SK-N-SH treated with all-trans-retinoic acid at 6 μM for 48 hours (cell line): ENCODE results near the gene CLPSL2.

Source experiments
- ARNTL ChIP-seq: fragments of 450-650 bp; formaldehyde crosslinking; IDR thresholded peaks from 2 replicates; pipeline ENCODE4 v1.5.0; 2020; ENCODE audit warnings: low read depth, mild to moderate bottlenecking, moderate library complexity, borderline replicate concordance
- BACH2 ChIP-seq: fragments of 250-450 bp; sonication (Bioruptor Pico); IDR thresholded peaks from 2 replicates; pipeline ENCODE4 v1.9.0; 2021; ENCODE audit warnings: mild to moderate bottlenecking, borderline replicate concordance
- ESRRG ChIP-seq: fragments of 250-450 bp; sonication (Bioruptor Pico); IDR thresholded peaks from 2 replicates; pipeline ENCODE4 v1.6.1; 2021; ENCODE audit warnings: mild to moderate bottlenecking
- PATZ1 ChIP-seq: fragments of 250-450 bp; sonication (Bioruptor Pico); IDR thresholded peaks from 2 replicates; pipeline ENCODE4 v1.8.0; 2020; ENCODE audit warnings: mild to moderate bottlenecking, moderate library complexity, borderline replicate concordance
- SNAI2 ChIP-seq: fragments of 250-450 bp; sonication (Bioruptor Pico); IDR thresholded peaks from 2 replicates; pipeline ENCODE4 v1.5.0; 2020; ENCODE audit warnings: mild to moderate bottlenecking, moderate library complexity
- ZC3H10 ChIP-seq: fragments of 250-450 bp; sonication (Bioruptor Pico); IDR thresholded peaks from 2 replicates; pipeline ENCODE4 v1.5.1; 2021; ENCODE audit warnings: mild to moderate bottlenecking, moderate library complexity
- ZNF70 ChIP-seq: fragments of 450-650 bp; formaldehyde crosslinking; IDR thresholded peaks from 2 replicates; pipeline ENCODE4 v1.5.0; 2020; ENCODE audit warnings: mild to moderate bottlenecking, moderate library complexity
- ZNF8 ChIP-seq: fragments of 450-650 bp; formaldehyde crosslinking; IDR thresholded peaks from 2 replicates; pipeline ENCODE4 v1.5.0; 2020; ENCODE audit warnings: mild to moderate bottlenecking, moderate library complexity

- TF ChIP-seq PATZ1 (CRISPR knock-in tag) (no peak), SNAI2 (CRISPR knock-in tag) (no peak), ZNF70 (CRISPR knock-in tag) (no peak), BACH2 (CRISPR knock-in tag) (no peak), ZNF8 (no peak), ESRRG (CRISPR knock-in tag) (no peak), ARNTL (CRISPR knock-in tag) (no peak), ZC3H10 (CRISPR knock-in tag) (no peak)
Observed at GRCh38 chr6:35757456-35758123, 18.8 kb upstream of the CLPSL2 start.
